AG10803 (cell line): ENCODE data around the gene MYO5A.
A peak's percentile ranks its signal among the peaks of the same experiment; 100 is the strongest.

ENCODE experiments used
- DNase-seq: peaks from one replicate; pipeline ENCODE4 v3.0.0; 2010; ENCODE audit warnings: low read depth
- H3K4me3 ChIP-seq: 2 replicates; pipeline ENCODE4 v1.5.1; 2011; ENCODE audit warnings: mild to moderate bottlenecking, low read length, control low read depth
- CTCF ChIP-seq: conservative IDR thresholded peaks from 2 replicates; pipeline ENCODE4 v1.5.1; 2011; ENCODE audit warnings: mild to moderate bottlenecking, low read length, control low read depth, inconsistent platforms

The MYO5A gene

GRCh38 chr15:52428297-52428696, 100.4 kb downstream of the MYO5A start:
- peak; percentile 18 for DNase-seq
- H3K4me3 ChIP-seq, result no peak overlapping the region
- no peak for TF ChIP-seq CTCF

GRCh38 chr15:52427804-52428203, 100.9 kb downstream of the MYO5A start:
- peak; percentile 40 for DNase-seq
- TF ChIP-seq CTCF, result no peak
- no peak overlapping the region for H3K4me3 ChIP-seq

- H3K4me3 ChIP-seq, result no peak overlapping the region
- no peak for DNase-seq
- TF ChIP-seq CTCF, result no peak
Measured at GRCh38 chr15:52424856-52425431, 103.7 kb downstream of the MYO5A start.

GRCh38 chr15:52423852-52424251, 104.8 kb downstream of the MYO5A start:
- TF ChIP-seq CTCF, result no peak
- H3K4me3 ChIP-seq, result no peak overlapping the region
- no peak for DNase-seq

- TF ChIP-seq CTCF, result no peak
- no peak for DNase-seq
- no peak overlapping the region for H3K4me3 ChIP-seq
Measured at GRCh38 chr15:52422001-52422400, 106.7 kb downstream of the MYO5A start.

- TF ChIP-seq CTCF, result no peak
- DNase-seq, result no peak
Measured at GRCh38 chr15:52421029-52421428, 107.7 kb downstream of the MYO5A start.

GRCh38 chr15:52419494-52419893, 109.2 kb downstream of the MYO5A start:
- H3K4me3 ChIP-seq, result no peak overlapping the region
- TF ChIP-seq CTCF, result no peak
- DNase-seq, result no peak

More at GRCh38 chr15:52421029-52421428, 107.7 kb downstream of the MYO5A start:
- no peak overlapping the region for H3K4me3 ChIP-seq
